Suprapubic skin (tissue), 4 donors: ENCODE results near the gene ATN1. TPM values are rescaled to one million over a fixed set of nuclear protein-coding genes. Genes with fewer than 3 reads are reported as not detected.

Experiments used
- DNase-seq, 2 donors: peaks; one replicate each; pipeline ENCODE4 v3.0.0-alpha.2; 2019; ENCODE audit warnings: low spot score in 2 of 2
- H3K27ac ChIP-seq: fragments of 200-600 bp; sonication (generic); one replicate; pipeline ENCODE4 v1.5.1; 2019
- H3K27me3 ChIP-seq: fragments of 200-600 bp; sonication (generic); one replicate; pipeline ENCODE4 v1.5.1; 2019
- H3K36me3 ChIP-seq: fragments of 200-600 bp; sonication (generic); one replicate; pipeline ENCODE4 v1.5.1; 2019
- H3K4me1 ChIP-seq: fragments of 200-600 bp; sonication (generic); one replicate; pipeline ENCODE4 v1.5.1; 2019
- H3K4me3 ChIP-seq: fragments of 200-600 bp; sonication (generic); one replicate; pipeline ENCODE4 v1.5.1; 2019; ENCODE audit warnings: mild to moderate bottlenecking
- H3K9me3 ChIP-seq: fragments of 200-600 bp; sonication (generic); one replicate; pipeline ENCODE4 v1.5.1; 2019
- EP300 ChIP-seq: sonication (generic); formaldehyde crosslinking; IDR thresholded peaks from one replicate; pipeline ENCODE4 v1.6.1; 2017; ENCODE audit warnings: antibody characterized with exemption
- POLR2A ChIP-seq, 2 donors: fragments of 450-650 bp; IDR thresholded peaks; one replicate each; pipeline ENCODE4 v1.6.1; 2017; ENCODE audit warnings: antibody characterized with exemption in 2 of 2, mild to moderate bottlenecking in 2 of 2, moderate library complexity in 2 of 2
- POLR2AphosphoS5 ChIP-seq, 3 donors: sonication (generic); formaldehyde crosslinking; IDR thresholded peaks; one replicate each; pipeline ENCODE4 v1.6.1; 2017; ENCODE audit warnings: antibody characterized with exemption in 3 of 3
- WGBS: methylation state at CpG from one replicate; pipeline ENCODE4 v1.1.5; 2018; 5-methylcytosine and 5-hydroxymethylcytosine counted together
- total RNA-seq, 4 donors: library from RNA; depleted of rRNA; stranded (reverse); fragments of >200 nt; gene quantifications; one replicate each; pipeline ENCODE4 v1.1.0, GENCODE V29; 2016
- TF ChIP-seq, protein P1 (sequence below), 2 donors: fragments of 200-600 bp in 1 of 2; fragments of 450-650 bp in 1 of 2; sonication (generic) in 1 of 2; IDR thresholded peaks; one replicate each; pipeline ENCODE4 v1.5.1; 2016 to 2019; ENCODE audit warnings: antibody characterized with exemption in 2 of 2, mild to moderate bottlenecking in 1 of 2, moderate library complexity in 1 of 2

The ATN1 gene
- total RNA-seq, 4 donors from 2014 or later = 58.4 to 137 (median 67.7) TPM

DNA sequence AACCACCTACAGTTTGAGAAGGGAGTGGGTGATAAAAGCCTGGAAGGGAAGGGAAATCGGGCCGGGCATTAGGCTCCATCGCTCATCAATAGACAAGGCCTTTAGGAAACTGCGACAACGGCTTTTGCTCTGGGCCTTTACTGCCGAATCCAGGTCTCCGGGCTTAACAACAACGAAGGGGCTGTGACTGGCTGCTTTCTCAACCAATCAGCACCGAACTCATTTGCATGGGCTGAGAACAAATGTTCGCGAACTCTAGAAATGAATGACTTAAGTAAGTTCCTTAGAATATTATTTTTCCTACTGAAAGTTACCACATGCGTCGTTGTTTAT, 15.6 kb downstream of the ATN1 start:
- TF ChIP-seq, protein P1, sequence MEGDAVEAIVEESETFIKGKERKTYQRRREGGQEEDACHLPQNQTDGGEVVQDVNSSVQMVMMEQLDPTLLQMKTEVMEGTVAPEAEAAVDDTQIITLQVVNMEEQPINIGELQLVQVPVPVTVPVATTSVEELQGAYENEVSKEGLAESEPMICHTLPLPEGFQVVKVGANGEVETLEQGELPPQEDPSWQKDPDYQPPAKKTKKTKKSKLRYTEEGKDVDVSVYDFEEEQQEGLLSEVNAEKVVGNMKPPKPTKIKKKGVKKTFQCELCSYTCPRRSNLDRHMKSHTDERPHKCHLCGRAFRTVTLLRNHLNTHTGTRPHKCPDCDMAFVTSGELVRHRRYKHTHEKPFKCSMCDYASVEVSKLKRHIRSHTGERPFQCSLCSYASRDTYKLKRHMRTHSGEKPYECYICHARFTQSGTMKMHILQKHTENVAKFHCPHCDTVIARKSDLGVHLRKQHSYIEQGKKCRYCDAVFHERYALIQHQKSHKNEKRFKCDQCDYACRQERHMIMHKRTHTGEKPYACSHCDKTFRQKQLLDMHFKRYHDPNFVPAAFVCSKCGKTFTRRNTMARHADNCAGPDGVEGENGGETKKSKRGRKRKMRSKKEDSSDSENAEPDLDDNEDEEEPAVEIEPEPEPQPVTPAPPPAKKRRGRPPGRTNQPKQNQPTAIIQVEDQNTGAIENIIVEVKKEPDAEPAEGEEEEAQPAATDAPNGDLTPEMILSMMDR (IDR thresholded peaks at IDR 0.05) = no peak
- TF ChIP-seq EP300 = no peak
- TF ChIP-seq POLR2A (IDR thresholded peaks at IDR 0.05) = no peak
- no peak for TF ChIP-seq POLR2AphosphoS5 (IDR thresholded peaks at IDR 0.05)
- Histone ChIP-seq H3K4me1 (peaks cover 41% of the 10 kb centered on the region), H3K4me3 (peak overlapping the region; percentile 69), H3K27me3 (no peaks in the 10 kb centered on the region), H3K9me3 (no peaks in the 10 kb centered on the region), H3K36me3 (peaks cover 13% of the 10 kb centered on the region), H3K27ac (peak overlapping the region; percentile 97)
- DNase-seq = peak in 1 of 2 donors; percentile 93
- 0% methylated on average over 13 of the region's 13 CpGs for WGBS

DNA sequence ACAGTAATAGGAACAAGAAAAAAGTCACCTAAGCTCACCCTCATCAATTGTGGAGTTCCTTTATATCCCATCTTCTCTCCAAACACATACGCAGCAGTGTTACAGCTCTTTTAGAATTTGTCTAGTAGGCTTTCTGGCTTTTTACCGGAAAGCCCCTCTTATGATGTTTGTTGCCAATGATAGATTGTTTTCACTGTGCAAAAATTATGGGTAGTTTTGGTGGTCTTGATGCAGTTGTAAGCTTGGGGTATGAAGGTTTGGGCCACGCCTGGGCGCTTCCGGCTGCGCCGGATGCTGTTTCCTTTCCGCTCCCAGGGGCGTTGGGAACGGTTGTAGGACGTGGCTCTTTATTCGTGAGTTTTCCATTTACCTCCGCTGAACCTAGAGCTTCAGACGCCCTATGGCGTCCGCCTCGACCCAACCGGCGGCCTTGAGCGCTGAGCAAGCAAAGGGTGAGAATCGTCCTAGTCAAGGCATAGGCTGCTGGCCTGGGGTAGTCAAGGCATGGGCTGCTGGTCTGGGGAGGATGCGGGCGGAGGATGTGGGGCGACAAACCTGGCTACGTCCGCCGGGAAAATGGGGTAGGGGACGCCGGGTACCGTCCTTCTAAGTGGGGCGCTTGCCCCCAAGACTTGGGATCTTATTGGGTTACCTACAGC, 16.1 kb downstream of the ATN1 start, which contains the start of the genes C12orf57 and RNU7-1:
Gene C12orf57, plus strand, starts transcription at position 301 of the 659 bp plus-strand sequence. Its CDS starts 100 bp downstream, at position 401.
Gene RNU7-1, plus strand, starts transcription at position 95 of the 659 bp plus-strand sequence.
- H3K9me3 ChIP-seq = no peaks in the 10 kb centered on the region
- under 1% methylated on average over 23 of the region's 31 CpGs for WGBS
- TF ChIP-seq POLR2AphosphoS5 (IDR thresholded peaks at IDR 0.05) (peak in 2 of 3 donors; percentile 6 to 60), EP300 (no peak), POLR2A (IDR thresholded peaks at IDR 0.05) (peak; percentile 19 to 78)
- H3K27me3 ChIP-seq = no peaks in the 10 kb centered on the region
- peak within 1 kb of the TSS; percentile 97 for H3K27ac ChIP-seq
- peak in 1 of 2 donors; percentile 86 for DNase-seq
- peaks cover 36% of the 10 kb centered on the region for H3K4me1 ChIP-seq
- peaks cover 13% of the 10 kb centered on the region for H3K36me3 ChIP-seq
- peak within 1 kb of the TSS; percentile 69 for H3K4me3 ChIP-seq

DNA sequence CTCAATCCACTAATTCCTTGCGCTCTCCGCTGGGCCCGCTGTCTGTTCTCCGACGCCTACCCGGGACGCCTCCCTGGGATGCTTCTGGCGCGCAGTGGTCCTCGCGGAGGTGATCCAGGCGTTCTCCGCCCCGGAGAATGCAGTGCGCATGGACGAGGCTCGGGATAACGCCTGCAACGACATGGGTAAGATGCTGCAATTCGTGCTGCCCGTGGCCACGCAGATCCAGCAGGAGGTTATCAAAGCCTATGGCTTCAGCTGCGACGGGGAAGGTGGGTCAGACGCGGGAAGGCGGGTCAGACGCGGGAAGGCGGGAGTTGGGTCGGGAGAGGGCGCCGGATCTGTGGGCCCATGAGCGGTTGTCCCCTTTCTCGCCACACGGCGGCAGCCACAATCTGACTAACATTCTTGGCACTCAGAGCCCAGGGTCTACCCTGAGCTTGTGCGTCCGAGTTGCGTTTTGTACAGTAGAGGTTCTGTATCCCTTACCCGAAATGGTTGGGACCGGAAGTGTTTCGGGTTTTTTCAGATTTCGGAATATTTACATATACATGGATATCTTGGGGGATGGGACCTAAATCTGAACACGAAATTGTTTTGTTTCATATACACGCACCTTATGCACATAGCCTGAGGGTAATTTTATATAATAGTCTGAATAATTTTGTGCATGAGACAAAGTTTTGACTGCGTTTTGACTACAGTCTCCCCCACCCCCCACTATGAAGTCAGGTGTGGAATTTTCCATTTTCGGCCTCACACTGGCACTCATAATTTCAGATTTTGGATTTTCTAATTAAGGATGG, 16.8 kb downstream of the ATN1 start:
- 2% methylated on average over 48 of the region's 48 CpGs for WGBS
- H3K27me3 ChIP-seq = no peaks in the 10 kb centered on the region
- H3K27ac ChIP-seq = peak overlapping the region; percentile 97
- peak; percentile 97 for DNase-seq
- TF ChIP-seq POLR2A (IDR thresholded peaks at IDR 0.05) (peak; percentile 40 to 49), POLR2AphosphoS5 (IDR thresholded peaks at IDR 0.05) (peak; percentile 36 to 84 (median 51)), EP300 (no peak)
- TF ChIP-seq, protein P1 (IDR thresholded peaks at IDR 0.05) = peak; percentile 84 to 85
- H3K9me3 ChIP-seq = no peaks in the 10 kb centered on the region
- peaks cover 34% of the 10 kb centered on the region for H3K4me1 ChIP-seq
- H3K4me3 ChIP-seq = peak overlapping the region; percentile 69
- peaks cover 13% of the 10 kb centered on the region for H3K36me3 ChIP-seq

DNA sequence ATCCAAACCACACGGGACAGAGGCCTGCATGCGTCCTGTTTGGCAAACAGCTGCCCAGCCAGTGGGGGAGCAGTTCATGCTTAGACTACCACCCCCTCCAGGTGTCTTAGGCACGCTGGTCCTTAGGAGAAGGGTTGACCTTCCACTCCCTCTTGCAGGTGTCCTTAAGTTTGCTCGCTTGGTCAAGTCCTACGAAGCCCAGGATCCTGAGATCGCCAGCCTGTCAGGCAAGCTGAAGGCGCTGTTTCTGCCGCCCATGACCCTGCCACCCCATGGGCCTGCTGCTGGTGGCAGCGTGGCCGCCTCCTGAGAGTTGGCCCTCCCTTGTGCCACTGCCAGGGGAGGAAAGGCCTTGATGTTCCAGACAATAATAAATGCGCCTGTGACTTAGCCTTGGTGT, 17.9 kb downstream of the ATN1 start:
- peak overlapping the region; percentile 47 for H3K4me3 ChIP-seq
- H3K27me3 ChIP-seq = no peaks in the 10 kb centered on the region
- WGBS = 74% methylated on average over 9 of the region's 11 CpGs
- H3K36me3 ChIP-seq = peaks cover 13% of the 10 kb centered on the region
- no peaks in the 10 kb centered on the region for H3K9me3 ChIP-seq
- H3K27ac ChIP-seq = peak overlapping the region; percentile 79
- H3K4me1 ChIP-seq = peaks cover 38% of the 10 kb centered on the region
- TF ChIP-seq EP300 (no peak), POLR2A (IDR thresholded peaks at IDR 0.05) (no peak), POLR2AphosphoS5 (IDR thresholded peaks at IDR 0.05) (no peak)
- TF ChIP-seq, protein P1 (IDR thresholded peaks at IDR 0.05) = no peak
- no peak for DNase-seq

DNA sequence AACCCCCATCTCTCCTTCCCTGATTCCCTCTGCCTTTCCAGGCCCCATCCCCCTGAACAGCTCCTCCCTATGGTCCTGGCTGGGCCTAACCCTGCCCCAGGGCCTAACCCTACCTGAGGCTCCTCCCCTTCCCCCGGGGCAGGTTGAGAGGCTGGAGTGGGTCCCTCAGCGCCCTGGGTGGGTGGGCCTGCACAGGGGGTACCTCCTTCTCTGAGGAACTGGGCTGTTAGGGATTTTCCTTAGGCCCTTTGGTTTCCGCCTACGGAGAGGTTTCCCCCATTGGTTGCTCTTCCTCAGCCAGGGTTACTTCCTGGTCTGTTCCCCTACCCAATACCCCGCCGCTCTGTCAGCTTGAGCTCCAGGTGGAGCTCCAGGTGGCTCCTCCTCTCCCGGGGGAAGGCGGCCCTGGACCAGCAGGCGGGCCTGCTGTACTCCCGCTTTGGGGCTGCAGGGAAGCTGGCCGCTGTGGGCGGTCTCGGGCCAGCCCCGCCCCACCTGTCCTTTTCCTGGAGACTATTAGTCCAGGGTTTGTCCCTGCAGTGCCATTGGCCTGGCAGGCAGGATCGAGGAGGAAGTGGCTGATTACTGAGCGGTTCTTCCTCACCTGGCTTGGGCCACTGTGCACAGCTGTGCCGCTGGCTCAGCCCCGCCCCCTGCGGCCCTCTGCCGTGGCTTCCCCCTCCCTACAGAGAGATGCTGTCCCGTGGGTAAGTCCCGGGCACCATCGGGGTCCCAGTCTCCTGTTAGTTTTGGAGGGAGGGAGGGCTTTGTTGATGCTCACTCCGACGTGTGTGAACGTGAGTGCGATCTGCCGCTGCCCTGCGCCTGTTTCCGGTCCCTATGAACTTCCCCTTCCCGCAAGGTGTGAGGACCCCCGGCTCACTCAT, 18.5 kb downstream of the ATN1 start:
- TF ChIP-seq, protein P1 (IDR thresholded peaks at IDR 0.05) = no peak
- no peak for TF ChIP-seq EP300
- TF ChIP-seq POLR2AphosphoS5 (IDR thresholded peaks at IDR 0.05) = peak in 1 of 3 donors; percentile 74
- H3K4me1 ChIP-seq = peaks cover 42% of the 10 kb centered on the region

More for the DNA sequence above, 18.5 kb downstream of the ATN1 start:
- Histone ChIP-seq H3K9me3 (no peaks in the 10 kb centered on the region), H3K27me3 (no peaks in the 10 kb centered on the region), H3K27ac (peak overlapping the region; percentile 79), H3K36me3 (peaks cover 9% of the 10 kb centered on the region), H3K4me3 (peak overlapping the region; percentile 47)
- 31% methylated on average over 19 of the region's 32 CpGs for WGBS
- DNase-seq = peak in 1 of 2 donors; percentile 87
